ENCODE data around the gene MOB4. TPM values are rescaled to one million over a fixed set of nuclear protein-coding genes. Genes with fewer than 3 reads are reported as not detected.
"Not testable (repeated sequence)": the region's sequence is repeated elsewhere in the genome, so short reads cannot be mapped to it uniquely, and the experiment has no call there.

Gene MOB4
- polyA plus RNA-seq, 1 experiment: 20.3 TPM

GRCh38 chr2:197538412-197538811 lies 22.5 kb downstream of the MOB4 start:
- no peak overlapping the region for H3K4me3 ChIP-seq (ENCODE audit: low read depth, low read length)
- POLR2A ChIA-PET: no interaction called here
- H3K36me3 ChIP-seq (ENCODE audit: control insufficient read depth, insufficient read depth, low read length): peaks cover 4% of the 10 kb centered on the region
- CTCF ChIA-PET: no interaction called here
- DNase-seq (ENCODE audit: low read depth): no peak
- H3K27me3 ChIP-seq (ENCODE audit: control insufficient read depth, insufficient read depth, low read length): no peaks in the 10 kb centered on the region
- no peak for TF ChIP-seq CTCF (IDR thresholded peaks at IDR 0.05; ENCODE audit: insufficient read depth, low read depth, low read length)

- CTCF ChIA-PET: no interaction called here
- Histone ChIP-seq H3K4me3 (ENCODE audit: low read depth, low read length) (no peak overlapping the region), H3K27me3 (ENCODE audit: control insufficient read depth, insufficient read depth, low read length) (no peaks in the 10 kb centered on the region), H3K36me3 (ENCODE audit: control insufficient read depth, insufficient read depth, low read length) (peaks cover 6% of the 10 kb centered on the region)
- POLR2A ChIA-PET: no interaction called here
- DNase-seq (ENCODE audit: low read depth): no peak
- TF ChIP-seq CTCF (IDR thresholded peaks at IDR 0.05; ENCODE audit: insufficient read depth, low read depth, low read length): no peak
Observed at GRCh38 chr2:197539734-197540133, 23.9 kb downstream of the MOB4 start.

- H3K36me3 ChIP-seq (ENCODE audit: control insufficient read depth, insufficient read depth, low read length): peaks cover 5% of the 10 kb centered on the region; the same call in 1 of the 2 replicates
- no peak for TF ChIP-seq CTCF (IDR thresholded peaks at IDR 0.05; ENCODE audit: insufficient read depth, low read depth, low read length)
- H3K4me3 ChIP-seq (ENCODE audit: low read depth, low read length): no peak overlapping the region
- ChIA-PET CTCF (no interaction called here), POLR2A (no interaction called here)
- no peak for DNase-seq (ENCODE audit: low read depth)
- no peaks in the 10 kb centered on the region for H3K27me3 ChIP-seq (ENCODE audit: control insufficient read depth, insufficient read depth, low read length)
Observed at GRCh38 chr2:197543206-197543605, 27.3 kb downstream of the MOB4 start.

- ChIA-PET CTCF (no interaction called here), POLR2A (no interaction called here)
- no peak overlapping the region for H3K4me3 ChIP-seq (ENCODE audit: low read depth, low read length)
- DNase-seq (ENCODE audit: low read depth): no peak
- no peak for TF ChIP-seq CTCF (IDR thresholded peaks at IDR 0.05; ENCODE audit: insufficient read depth, low read depth, low read length)
- H3K36me3 ChIP-seq (ENCODE audit: control insufficient read depth, insufficient read depth, low read length): peaks cover 5% of the 10 kb centered on the region; the same call in 1 of the 2 replicates
- no peaks in the 10 kb centered on the region for H3K27me3 ChIP-seq (ENCODE audit: control insufficient read depth, insufficient read depth, low read length)
Observed at GRCh38 chr2:197547163-197547900, 31.5 kb downstream of the MOB4 start.

- peaks cover 1% of the 10 kb centered on the region; the same call in 1 of the 2 replicates for H3K36me3 ChIP-seq (ENCODE audit: control insufficient read depth, insufficient read depth, low read length)
- no peak for TF ChIP-seq CTCF (IDR thresholded peaks at IDR 0.05; ENCODE audit: insufficient read depth, low read depth, low read length)
- ChIA-PET POLR2A (no interaction called here), CTCF (no interaction called here)
- H3K4me3 ChIP-seq (ENCODE audit: low read depth, low read length): no peak overlapping the region
- H3K27me3 ChIP-seq (ENCODE audit: control insufficient read depth, insufficient read depth, low read length): no peaks in the 10 kb centered on the region
- DNase-seq (ENCODE audit: low read depth): no peak
Observed at GRCh38 chr2:197548582-197548981, 32.7 kb downstream of the MOB4 start.

- POLR2A ChIA-PET; H3K36me3 ChIP-seq (ENCODE audit: control insufficient read depth, insufficient read depth, low read length); DNase-seq (ENCODE audit: low read depth); CTCF ChIA-PET; H3K4me3 ChIP-seq (ENCODE audit: low read depth, low read length); H3K27me3 ChIP-seq (ENCODE audit: control insufficient read depth, insufficient read depth, low read length): not testable (repeated sequence)
Observed at GRCh38 chr2:197551260-197551659, 35.4 kb downstream of the MOB4 start.

All from BJ (cell line).